ENCODE results near the gene PDGFC. TPM values are rescaled to one million over a fixed set of nuclear protein-coding genes. Genes with fewer than 3 reads are reported as not detected.

Gene PDGFC
- total and polyA plus RNA-seq, 2 donors (not counting 3 experiments of a cell fraction or from before 2014, with no cell fraction given) = 2.7 to 5.3 TPM

DNA sequence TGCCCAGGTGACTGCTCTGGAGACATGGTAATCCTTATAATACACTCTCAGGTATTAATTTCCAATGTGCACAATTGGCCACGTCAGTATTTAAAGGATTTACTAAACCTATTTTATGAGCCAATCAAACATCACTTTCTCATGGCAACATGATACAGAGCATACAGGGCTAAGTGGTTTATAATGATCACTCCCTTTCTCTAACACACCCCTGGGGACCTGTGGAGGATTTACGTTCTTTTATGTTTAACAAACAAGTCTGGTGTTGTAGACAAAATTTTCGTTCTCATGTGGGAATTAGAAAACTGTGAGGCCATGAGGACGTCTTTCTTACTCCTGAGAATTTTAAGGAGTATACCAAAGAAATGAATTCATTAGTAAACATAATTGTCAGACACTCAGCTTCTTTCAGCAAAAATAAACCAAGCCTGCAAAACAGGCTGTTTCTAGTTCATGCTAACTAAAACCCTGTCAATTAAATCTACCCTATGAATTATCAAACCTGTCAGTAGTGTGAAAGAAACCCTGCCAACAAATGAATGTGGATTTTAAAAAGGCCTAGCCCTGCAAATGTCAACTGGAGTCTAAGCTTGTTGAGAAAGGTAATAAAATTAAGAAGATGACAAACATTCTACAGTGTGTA, 155.8 kb downstream of the PDGFC start:
- no peaks in the 10 kb centered on the region for H3K79me2 ChIP-seq (ENCODE audit: control insufficient read depth, insufficient read depth, low read length)
- dilution Hi-C loops (cut with MboI; ENCODE audit: extremely low pct_ligation_motif_present, low sequenced_read_pairs) = no loop called here
- H4K20me1 ChIP-seq (replicated peaks; ENCODE audit: control insufficient read depth, extremely low read depth, insufficient read depth, low read length) = no peaks in the 10 kb centered on the region
- H3K27ac ChIP-seq (ENCODE audit: insufficient read depth, low read depth, low read length) = no peak overlapping the region
- H3K9ac ChIP-seq (replicated peaks; ENCODE audit: extremely low read depth, insufficient read depth, low read length) = no peak overlapping the region
- FAIRE-seq (no peak), DNase-seq (ENCODE audit: low read depth, low spot score) (no peak)
- TF ChIP-seq FOS (IDR thresholded peaks at IDR 0.05; ENCODE audit: borderline replicate concordance, insufficient read depth, low read length) (no peak), EZH2 (IDR thresholded peaks at IDR 0.05; ENCODE audit: borderline replicate concordance, low read depth, low read length, severe bottlenecking) (no peak), MYC (IDR thresholded peaks at IDR 0.05; ENCODE audit: low read depth, low read length) (no peak), MAX (IDR thresholded peaks at IDR 0.05; ENCODE audit: insufficient read depth, insufficient read length) (no peak), POLR2A (IDR thresholded peaks at IDR 0.05; ENCODE audit: low read depth, low read length) (no peak), JUN (IDR thresholded peaks at IDR 0.05; ENCODE audit: borderline replicate concordance, insufficient read depth, insufficient read length, low read depth) (no peak)
- TF ChIP-seq, protein P1, sequence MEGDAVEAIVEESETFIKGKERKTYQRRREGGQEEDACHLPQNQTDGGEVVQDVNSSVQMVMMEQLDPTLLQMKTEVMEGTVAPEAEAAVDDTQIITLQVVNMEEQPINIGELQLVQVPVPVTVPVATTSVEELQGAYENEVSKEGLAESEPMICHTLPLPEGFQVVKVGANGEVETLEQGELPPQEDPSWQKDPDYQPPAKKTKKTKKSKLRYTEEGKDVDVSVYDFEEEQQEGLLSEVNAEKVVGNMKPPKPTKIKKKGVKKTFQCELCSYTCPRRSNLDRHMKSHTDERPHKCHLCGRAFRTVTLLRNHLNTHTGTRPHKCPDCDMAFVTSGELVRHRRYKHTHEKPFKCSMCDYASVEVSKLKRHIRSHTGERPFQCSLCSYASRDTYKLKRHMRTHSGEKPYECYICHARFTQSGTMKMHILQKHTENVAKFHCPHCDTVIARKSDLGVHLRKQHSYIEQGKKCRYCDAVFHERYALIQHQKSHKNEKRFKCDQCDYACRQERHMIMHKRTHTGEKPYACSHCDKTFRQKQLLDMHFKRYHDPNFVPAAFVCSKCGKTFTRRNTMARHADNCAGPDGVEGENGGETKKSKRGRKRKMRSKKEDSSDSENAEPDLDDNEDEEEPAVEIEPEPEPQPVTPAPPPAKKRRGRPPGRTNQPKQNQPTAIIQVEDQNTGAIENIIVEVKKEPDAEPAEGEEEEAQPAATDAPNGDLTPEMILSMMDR (IDR thresholded peaks at IDR 0.05; ENCODE audit: extremely low read depth in 1 of 2, insufficient read depth in 1 of 2, low read depth in 1 of 2, low read length in 2 of 2) = no peak
- no peaks in the 10 kb centered on the region for H3K9me1 ChIP-seq (replicated peaks; ENCODE audit: control insufficient read depth, extremely low read depth, insufficient read depth, low read length)
- H3K4me2 ChIP-seq (ENCODE audit: insufficient read depth, low read length) = no peak overlapping the region
- ChIA-PET CTCF (no interaction called here), POLR2A (no interaction called here)
- no peak overlapping the region for H2AFZ ChIP-seq (ENCODE audit: low read depth, low read length)
- intact Hi-C loops (cut with micrococcal nuclease) = no loop called here
- no peaks in the 10 kb centered on the region for H3K36me3 ChIP-seq (ENCODE audit: control insufficient read depth in 2 of 2, extremely low read depth in 1 of 2, insufficient read depth in 2 of 2, low read length in 2 of 2)
- H3K4me1 ChIP-seq (ENCODE audit: control insufficient read depth, extremely low read depth, insufficient read depth, low read length) = no peaks in the 10 kb centered on the region
- BruUV-seq (replicated peaks) = no TSS peak
- H3K27me3 ChIP-seq (ENCODE audit: control insufficient read depth in 2 of 2, insufficient read depth in 2 of 2, low read length in 2 of 2) = no peaks in the 10 kb centered on the region
- H3K9me3 ChIP-seq (replicated peaks; ENCODE audit: control insufficient read depth, insufficient read depth, low read length) = no peaks in the 10 kb centered on the region
- no peak overlapping the region for H3K4me3 ChIP-seq (replicated peaks in 1 of 3; ENCODE audit: insufficient read depth in 1 of 3, low read depth in 1 of 3, low read length in 3 of 3)

Data from endothelial cell of umbilical vein (primary cell).